ENCODE results near the gene SERPIND1.
"Not testable (repeated sequence)": the region's sequence is repeated elsewhere in the genome, so short reads cannot be mapped to it uniquely, and the experiment has no call there.

Gene SERPIND1

DNA sequence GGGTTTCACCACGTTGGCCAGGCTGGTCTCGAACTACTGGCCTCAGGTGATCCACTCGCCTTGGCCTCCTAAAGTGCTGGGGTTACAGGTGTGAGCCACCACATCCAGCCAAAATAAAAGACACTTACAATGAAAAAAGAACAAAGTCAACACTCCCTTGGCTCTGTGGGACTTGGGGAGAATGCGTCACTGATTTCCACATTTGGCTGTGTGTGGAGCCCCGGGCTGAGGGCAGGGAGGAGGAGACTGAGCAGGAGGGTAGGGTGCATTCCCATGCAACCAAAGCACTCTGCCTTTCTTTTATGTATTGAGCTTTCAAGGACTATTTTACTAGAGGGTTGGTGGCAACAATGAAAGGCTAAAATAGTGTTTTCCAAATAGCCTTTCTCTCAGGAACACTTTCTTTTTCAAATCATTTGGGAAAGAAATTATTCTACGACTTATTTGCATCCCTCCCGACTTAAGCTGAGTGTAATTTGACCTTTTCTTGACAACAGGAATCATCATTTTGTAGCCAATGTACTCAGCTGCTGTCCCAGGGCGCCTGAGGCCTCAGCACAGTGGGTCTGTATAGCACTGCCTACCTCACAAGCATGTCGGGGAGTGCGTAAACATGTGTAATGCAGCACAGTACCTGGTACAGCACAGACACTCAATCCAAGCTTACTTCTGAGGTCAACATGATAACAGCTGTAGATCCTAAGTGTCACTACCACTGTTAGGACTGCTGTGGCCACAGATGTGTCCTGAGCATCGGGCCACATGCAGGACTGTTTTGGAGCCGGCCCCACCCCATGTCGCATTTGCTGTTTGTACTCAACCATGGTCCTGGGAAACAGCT is 10.1 kb upstream of the SERPIND1 start:
- peaks cover 0 to 2% (median 0%) of the 10 kb centered on the region in 5 experiments for H3K9me3 ChIP-seq (ENCODE audit: control extremely low read depth in 1 of 5, control insufficient read depth in 4 of 5, insufficient read depth in 2 of 5, low read depth in 1 of 5, low read length in 4 of 5)
- POLR2A ChIA-PET: no interaction called here
- no peak overlapping the region for H3K4me3 ChIP-seq (ENCODE audit: control insufficient read depth in 1 of 7, extremely low read depth in 1 of 7, insufficient read depth in 4 of 7, low read depth in 2 of 7, low read length in 6 of 7)
- CTCF ChIA-PET: interaction anchor here (1.4 kb wide), 1 partner anchor 20 kb away, joined by 3 read pairs; no protein-coding TSS in a partner anchor
- H3K27ac ChIP-seq (ENCODE audit: insufficient read depth in 1 of 2, low read depth in 1 of 2, low read length in 2 of 2, poor library complexity in 1 of 2, severe bottlenecking in 2 of 2): no peak overlapping the region
- DNase-seq: no peak
- 84% methylated on average over 10 of the region's 13 CpGs for WGBS (ENCODE audit: insufficient coverage)
- H3K27me3 ChIP-seq (replicated peaks in 2 of 5; ENCODE audit: control insufficient read depth in 4 of 5, insufficient read depth in 5 of 5, low read length in 4 of 5): no peaks in the 10 kb centered on the region
- H3K4me1 ChIP-seq (ENCODE audit: control extremely low read depth in 1 of 4, control insufficient read depth in 4 of 4, insufficient read depth in 4 of 4, low read length in 3 of 4): no peaks in the 10 kb centered on the region
- peaks cover 15 to 61% (median 44%) of the 10 kb centered on the region in 4 experiments for H3K36me3 ChIP-seq (ENCODE audit: control insufficient read depth in 4 of 4, insufficient read depth in 4 of 4, low read length in 3 of 4)

GRCh38 chr22:20764471-20764720 is 9.5 kb upstream of the SERPIND1 start:
- Histone ChIP-seq H3K27ac (ENCODE audit: insufficient read depth in 1 of 2, low read depth in 1 of 2, low read length in 2 of 2, poor library complexity in 1 of 2, severe bottlenecking in 2 of 2) (no peak overlapping the region), H3K27me3 (replicated peaks in 2 of 5; ENCODE audit: control insufficient read depth in 4 of 5, insufficient read depth in 5 of 5, low read length in 4 of 5) (no peaks in the 10 kb centered on the region), H3K9me3 (ENCODE audit: control extremely low read depth in 1 of 5, control insufficient read depth in 4 of 5, insufficient read depth in 2 of 5, low read depth in 1 of 5, low read length in 4 of 5) (peaks cover 0 to 6% (median 0%) of the 10 kb centered on the region in 5 experiments), H3K36me3 (ENCODE audit: control insufficient read depth in 4 of 4, insufficient read depth in 4 of 4, low read length in 3 of 4) (peaks cover 15 to 63% (median 46%) of the 10 kb centered on the region in 4 experiments), H3K4me3 (ENCODE audit: control insufficient read depth in 1 of 7, extremely low read depth in 1 of 7, insufficient read depth in 4 of 7, low read depth in 2 of 7, low read length in 6 of 7) (no peak overlapping the region), H3K4me1 (ENCODE audit: control extremely low read depth in 1 of 4, control insufficient read depth in 4 of 4, insufficient read depth in 4 of 4, low read length in 3 of 4) (no peaks in the 10 kb centered on the region)
- POLR2A ChIA-PET: no interaction called here
- CTCF ChIA-PET: interaction anchor here (1.4 kb wide), 1 partner anchor 19 kb away, joined by 3 read pairs; no protein-coding TSS in a partner anchor
- 100% methylated on average over 6 of the region's 7 CpGs for WGBS (ENCODE audit: insufficient coverage)
- no peak for DNase-seq

- Histone ChIP-seq H3K4me3 (ENCODE audit: control insufficient read depth in 1 of 7, extremely low read depth in 1 of 7, insufficient read depth in 4 of 7, low read depth in 2 of 7, low read length in 6 of 7) (no peak overlapping the region), H3K9me3 (ENCODE audit: control extremely low read depth in 1 of 5, control insufficient read depth in 4 of 5, insufficient read depth in 2 of 5, low read depth in 1 of 5, low read length in 4 of 5) (peaks cover 0 to 8% (median 0%) of the 10 kb centered on the region in 5 experiments), H3K36me3 (ENCODE audit: control insufficient read depth in 4 of 4, insufficient read depth in 4 of 4, low read length in 3 of 4) (peaks cover 15 to 66% (median 47%) of the 10 kb centered on the region in 4 experiments), H3K4me1 (ENCODE audit: control extremely low read depth in 1 of 4, control insufficient read depth in 4 of 4, insufficient read depth in 4 of 4, low read length in 3 of 4) (no peaks in the 10 kb centered on the region), H3K27ac (ENCODE audit: insufficient read depth in 1 of 2, low read depth in 1 of 2, low read length in 2 of 2, poor library complexity in 1 of 2, severe bottlenecking in 2 of 2) (no peak overlapping the region), H3K27me3 (replicated peaks in 2 of 5; ENCODE audit: control insufficient read depth in 4 of 5, insufficient read depth in 5 of 5, low read length in 4 of 5) (no peaks in the 10 kb centered on the region)
- POLR2A ChIA-PET: no interaction called here
- CTCF ChIA-PET: interaction anchor here (1.4 kb wide), 1 partner anchor 19 kb away, joined by 3 read pairs; no protein-coding TSS in a partner anchor
- 96% methylated on average over 10 of the region's 10 CpGs for WGBS (ENCODE audit: insufficient coverage)
- no peak for DNase-seq
Observed at GRCh38 chr22:20764729-20765128, 9.2 kb upstream of the SERPIND1 start.

DNA sequence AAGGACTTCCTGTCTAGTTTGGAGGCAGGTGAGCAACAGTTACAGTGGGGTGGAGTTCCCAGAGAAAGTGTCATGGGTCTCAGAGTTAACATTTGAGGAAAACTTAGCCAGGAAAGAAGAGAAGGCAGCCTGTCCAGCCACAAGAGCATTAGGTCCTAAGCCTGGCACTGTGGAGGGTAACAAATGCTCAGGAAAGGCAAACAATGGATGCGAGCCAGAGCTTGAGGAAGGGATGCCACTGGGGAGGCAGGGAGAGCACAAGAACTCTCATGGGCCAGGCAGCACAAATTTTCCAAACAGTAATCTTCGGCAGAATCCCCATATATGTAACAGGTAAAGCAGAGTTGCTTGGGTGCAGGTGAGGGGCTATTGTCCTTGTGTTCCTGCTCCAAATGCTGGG is 8.0 kb upstream of the SERPIND1 start:
- WGBS (ENCODE audit: insufficient coverage): 90% methylated on average over 2 of the region's 2 CpGs
- Histone ChIP-seq H3K4me3 (ENCODE audit: control insufficient read depth in 1 of 7, extremely low read depth in 1 of 7, insufficient read depth in 4 of 7, low read depth in 2 of 7, low read length in 6 of 7) (no peak overlapping the region), H3K4me1 (ENCODE audit: control extremely low read depth in 1 of 4, control insufficient read depth in 4 of 4, insufficient read depth in 4 of 4, low read length in 3 of 4) (no peaks in the 10 kb centered on the region), H3K27me3 (replicated peaks in 2 of 5; ENCODE audit: control insufficient read depth in 4 of 5, insufficient read depth in 5 of 5, low read length in 4 of 5) (no peaks in the 10 kb centered on the region), H3K36me3 (ENCODE audit: control insufficient read depth in 4 of 4, insufficient read depth in 4 of 4, low read length in 3 of 4) (peaks cover 12 to 62% (median 43%) of the 10 kb centered on the region in 4 experiments), H3K27ac (ENCODE audit: insufficient read depth in 1 of 2, low read depth in 1 of 2, low read length in 2 of 2, poor library complexity in 1 of 2, severe bottlenecking in 2 of 2) (no peak overlapping the region), H3K9me3 (ENCODE audit: control extremely low read depth in 1 of 5, control insufficient read depth in 4 of 5, insufficient read depth in 2 of 5, low read depth in 1 of 5, low read length in 4 of 5) (peaks cover 0 to 8% (median 0%) of the 10 kb centered on the region in 5 experiments)
- no peak for DNase-seq
- ChIA-PET POLR2A (no interaction called here), CTCF (interaction anchor here (0.6 kb wide), 1 partner anchor 39 kb away, joined by 3 read pairs; no protein-coding TSS in a partner anchor)

- Histone ChIP-seq H3K4me1 (ENCODE audit: control extremely low read depth in 1 of 4, control insufficient read depth in 4 of 4, insufficient read depth in 4 of 4, low read length in 3 of 4) (no peaks in the 10 kb centered on the region), H3K4me3 (ENCODE audit: control insufficient read depth in 1 of 7, extremely low read depth in 1 of 7, insufficient read depth in 4 of 7, low read depth in 2 of 7, low read length in 6 of 7) (no peak overlapping the region), H3K36me3 (ENCODE audit: control insufficient read depth in 4 of 4, insufficient read depth in 4 of 4, low read length in 3 of 4) (peaks cover 12 to 57% (median 40%) of the 10 kb centered on the region in 4 experiments), H3K27ac (ENCODE audit: insufficient read depth in 1 of 2, low read depth in 1 of 2, low read length in 2 of 2, poor library complexity in 1 of 2, severe bottlenecking in 2 of 2) (no peak overlapping the region), H3K9me3 (ENCODE audit: control extremely low read depth in 1 of 5, control insufficient read depth in 4 of 5, insufficient read depth in 2 of 5, low read depth in 1 of 5, low read length in 4 of 5) (peaks cover 0 to 8% (median 0%) of the 10 kb centered on the region in 5 experiments), H3K27me3 (replicated peaks in 2 of 5; ENCODE audit: control insufficient read depth in 4 of 5, insufficient read depth in 5 of 5, low read length in 4 of 5) (no peaks in the 10 kb centered on the region)
- CTCF ChIA-PET: interaction anchor here (0.6 kb wide), 1 partner anchor 38 kb away, joined by 3 read pairs; no protein-coding TSS in a partner anchor
- WGBS (ENCODE audit: insufficient coverage): 100% methylated on average over 6 of the region's 7 CpGs
- DNase-seq: no peak
- POLR2A ChIA-PET: no interaction called here
Observed at GRCh38 chr22:20766530-20766929, 7.4 kb upstream of the SERPIND1 start.

- H3K4me1 ChIP-seq (ENCODE audit: control extremely low read depth in 1 of 4, control insufficient read depth in 4 of 4, insufficient read depth in 4 of 4, low read length in 3 of 4); DNase-seq; H3K9me3 ChIP-seq (ENCODE audit: control extremely low read depth in 1 of 5, control insufficient read depth in 4 of 5, insufficient read depth in 2 of 5, low read depth in 1 of 5, low read length in 4 of 5); CTCF ChIA-PET; H3K27me3 ChIP-seq (replicated peaks in 2 of 5; ENCODE audit: control insufficient read depth in 4 of 5, insufficient read depth in 5 of 5, low read length in 4 of 5); H3K27ac ChIP-seq (ENCODE audit: insufficient read depth in 1 of 2, low read depth in 1 of 2, low read length in 2 of 2, poor library complexity in 1 of 2, severe bottlenecking in 2 of 2); H3K4me3 ChIP-seq (ENCODE audit: control insufficient read depth in 1 of 7, extremely low read depth in 1 of 7, insufficient read depth in 4 of 7, low read depth in 2 of 7, low read length in 6 of 7); POLR2A ChIA-PET: not testable (repeated sequence)
- WGBS (ENCODE audit: insufficient coverage): 96% methylated on average over 4 of the region's 9 CpGs
- H3K36me3 ChIP-seq (ENCODE audit: control insufficient read depth in 4 of 4, insufficient read depth in 4 of 4, low read length in 3 of 4): peaks cover 11 to 42% (median 26%) of the 10 kb centered on the region in 4 experiments
Observed at GRCh38 chr22:20769496-20769826, 4.5 kb upstream of the SERPIND1 start.

GRCh38 chr22:20771918-20772625 is 1.8 kb upstream of the SERPIND1 start:
- Histone ChIP-seq H3K9me3 (ENCODE audit: control extremely low read depth in 1 of 5, control insufficient read depth in 4 of 5, insufficient read depth in 2 of 5, low read depth in 1 of 5, low read length in 4 of 5) (peaks cover 0 to 8% (median 0%) of the 10 kb centered on the region in 5 experiments), H3K27me3 (replicated peaks in 2 of 5; ENCODE audit: control insufficient read depth in 4 of 5, insufficient read depth in 5 of 5, low read length in 4 of 5) (no peaks in the 10 kb centered on the region), H3K27ac (ENCODE audit: insufficient read depth in 1 of 2, low read depth in 1 of 2, low read length in 2 of 2, poor library complexity in 1 of 2, severe bottlenecking in 2 of 2) (no peak overlapping the region), H3K36me3 (ENCODE audit: control insufficient read depth in 4 of 4, insufficient read depth in 4 of 4, low read length in 3 of 4) (peaks cover 4 to 27% (median 13%) of the 10 kb centered on the region in 4 experiments), H3K4me1 (ENCODE audit: control extremely low read depth in 1 of 4, control insufficient read depth in 4 of 4, insufficient read depth in 4 of 4, low read length in 3 of 4) (no peaks in the 10 kb centered on the region), H3K4me3 (ENCODE audit: control insufficient read depth in 1 of 7, extremely low read depth in 1 of 7, insufficient read depth in 4 of 7, low read depth in 2 of 7, low read length in 6 of 7) (no peak overlapping the region)
- POLR2A ChIA-PET: no interaction called here
- CTCF ChIA-PET: interaction anchor here (0.6 to 2.0 kb wide), 2 partner anchors 11 to 62 kb away, joined by 3 to 7 read pairs; no protein-coding TSS in a partner anchor
- over 99% methylated on average over 9 of the region's 9 CpGs for WGBS (ENCODE audit: insufficient coverage)
- DNase-seq: no peak
